ENCODE results near the gene CPPED1.

CPPED1 gene

GRCh38 chr16:12680531-12680930 lies 123.2 kb downstream of the CPPED1 start:
- DNase-seq (ENCODE audit: low spot score), result no peak

- DNase-seq (ENCODE audit: low spot score), result no peak
Measured at GRCh38 chr16:12679660-12680272, 123.9 kb downstream of the CPPED1 start.

- DNase-seq (ENCODE audit: low spot score), result no peak
Measured at GRCh38 chr16:12678983-12679382, 124.7 kb downstream of the CPPED1 start.

GRCh38 chr16:12677502-12677901 lies 126.2 kb downstream of the CPPED1 start:
- DNase-seq (ENCODE audit: low spot score), result no peak

- DNase-seq (ENCODE audit: low spot score), result peak; percentile 46
Measured at GRCh38 chr16:12675852-12676251, 127.8 kb downstream of the CPPED1 start.

GRCh38 chr16:12675046-12675445 lies 128.6 kb downstream of the CPPED1 start:
- no peak for DNase-seq (ENCODE audit: low spot score)

GRCh38 chr16:12674524-12674923 lies 129.2 kb downstream of the CPPED1 start:
- no peak for DNase-seq (ENCODE audit: low spot score)

GRCh38 chr16:12674071-12674470 lies 129.6 kb downstream of the CPPED1 start:
- peak; percentile 64 for DNase-seq (ENCODE audit: low spot score)

- DNase-seq (ENCODE audit: low spot score), result no peak
Measured at GRCh38 chr16:12673466-12673865, 130.2 kb downstream of the CPPED1 start.

- DNase-seq (ENCODE audit: low spot score), result no peak
Measured at GRCh38 chr16:12672986-12673385, 130.7 kb downstream of the CPPED1 start.

GRCh38 chr16:12669908-12670307 lies 133.8 kb downstream of the CPPED1 start:
- DNase-seq (ENCODE audit: low spot score), result no peak

GRCh38 chr16:12667909-12668308 lies 135.8 kb downstream of the CPPED1 start:
- DNase-seq (ENCODE audit: low spot score), result no peak

GRCh38 chr16:12664164-12664733 lies 139.4 kb downstream of the CPPED1 start:
- no peak for DNase-seq (ENCODE audit: low spot score)

- no peak for DNase-seq (ENCODE audit: low spot score)
Measured at GRCh38 chr16:12661656-12662172, 142.0 kb downstream of the CPPED1 start.

GRCh38 chr16:12659871-12660270 lies 143.8 kb downstream of the CPPED1 start:
- no peak for DNase-seq (ENCODE audit: low spot score)

GRCh38 chr16:12658506-12658905 lies 145.2 kb downstream of the CPPED1 start:
- no peak for DNase-seq (ENCODE audit: low spot score)

- DNase-seq (ENCODE audit: low spot score), result no peak
Measured at GRCh38 chr16:12655537-12655936, 148.2 kb downstream of the CPPED1 start.

- DNase-seq (ENCODE audit: low spot score), result no peak
Measured at GRCh38 chr16:12653820-12654392, 149.8 kb downstream of the CPPED1 start.

- no peak for DNase-seq (ENCODE audit: low spot score)
Measured at GRCh38 chr16:12652924-12653323, 150.8 kb downstream of the CPPED1 start.

- DNase-seq (ENCODE audit: low spot score), result no peak
Measured at GRCh38 chr16:12651765-12652512, 151.7 kb downstream of the CPPED1 start.

GRCh38 chr16:12649356-12649755 lies 154.3 kb downstream of the CPPED1 start:
- DNase-seq (ENCODE audit: low spot score), result no peak

GRCh38 chr16:12646490-12647274 lies 157.0 kb downstream of the CPPED1 start:
- DNase-seq (ENCODE audit: low spot score), result peak; percentile 21

All from GM03348 (cell line).